Activated T-helper 2 cell treated with anti-CD3 and anti-CD28 coated beads, Interferon-gamma antibody, Interleukin-2, Interleukin-4, amounts not matched to agents 10 μg/mL and 5 μg/mL and 100 μg/mL, durations not matched to agents 14 hours and 24 hours and 36 hours (primary cell): Measurements from ENCODE around the gene MCF2L. TPM values are rescaled to one million over a fixed set of nuclear protein-coding genes. Genes with fewer than 3 reads are reported as not detected.

Experiments
- DNase-seq: peaks from one replicate; pipeline ENCODE4 v3.0.0; 2021; ENCODE audit warnings: low spot score
- H3K27ac Mint-ChIP-seq: one replicate; pipeline ENCODE4 v1.8.0; 2021; ENCODE audit warnings: mixed read lengths
- H3K27me3 Mint-ChIP-seq: one replicate; pipeline ENCODE4 v1.8.0; 2021; ENCODE audit warnings: low read depth, mixed read lengths
- H3K36me3 Mint-ChIP-seq: one replicate; pipeline ENCODE4 v1.8.0; 2021; ENCODE audit warnings: low read depth, mixed read lengths
- H3K4me1 Mint-ChIP-seq: one replicate; pipeline ENCODE4 v1.8.0; 2021; ENCODE audit warnings: low read depth, mixed read lengths
- H3K4me3 Mint-ChIP-seq: one replicate; pipeline ENCODE4 v1.8.0; 2021; ENCODE audit warnings: low read depth, mild to moderate bottlenecking, moderate library complexity, mixed read lengths
- H3K9me3 Mint-ChIP-seq: one replicate; pipeline ENCODE4 v1.8.0; 2021; ENCODE audit warnings: mixed read lengths
- intact Hi-C: fragments of 100-400 bp; cut with micrococcal nuclease; formaldehyde crosslinking; loops from one replicate; pipeline ENCODE4 v1.15.1; 2023
- total RNA-seq: library from RNA; stranded (reverse); gene quantifications from 2 replicates; pipeline ENCODE4 v1.2.3, GENCODE V29; 2022

Gene MCF2L
- total RNA-seq, 1 donor from 2014 or later = 0.23 TPM

DNA sequence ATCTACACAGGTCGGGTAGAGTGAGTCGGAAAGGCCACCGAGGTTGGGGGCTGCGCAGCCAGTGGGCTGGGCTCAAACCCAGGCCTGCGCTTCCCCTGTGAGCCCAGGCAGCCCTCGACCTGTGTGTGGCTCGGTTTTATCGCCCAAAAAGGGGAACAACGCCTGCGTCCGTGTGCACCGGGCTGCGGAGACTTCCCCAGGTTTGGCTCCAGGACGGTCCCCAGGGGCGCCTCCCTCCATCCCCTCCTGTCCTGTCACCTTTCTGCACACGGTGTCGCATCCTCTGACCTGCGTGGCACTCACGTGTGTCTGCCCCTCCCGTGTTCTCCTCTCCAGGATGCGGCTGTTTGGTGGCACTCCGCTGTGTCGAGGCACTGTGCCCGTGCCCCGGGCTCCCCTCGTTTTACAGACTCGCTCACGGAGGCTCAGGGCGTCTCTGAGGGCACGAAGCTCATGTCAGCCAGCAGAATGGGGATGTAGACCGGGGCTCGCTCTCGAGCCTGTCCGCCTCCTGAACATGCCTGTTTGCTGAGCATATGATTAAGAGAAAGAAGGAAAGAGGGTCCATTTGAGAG is 25.9 kb downstream of the MCF2L start:
- Mint-ChIP-seq H3K27ac (no peak overlapping the region), H3K9me3 (no peaks in the 10 kb centered on the region), H3K27me3 (no peaks in the 10 kb centered on the region), H3K36me3 (no peaks in the 10 kb centered on the region), H3K4me3 (no peak overlapping the region), H3K4me1 (no peaks in the 10 kb centered on the region)
- intact Hi-C loops = no loop called here
- no peak for DNase-seq

DNA sequence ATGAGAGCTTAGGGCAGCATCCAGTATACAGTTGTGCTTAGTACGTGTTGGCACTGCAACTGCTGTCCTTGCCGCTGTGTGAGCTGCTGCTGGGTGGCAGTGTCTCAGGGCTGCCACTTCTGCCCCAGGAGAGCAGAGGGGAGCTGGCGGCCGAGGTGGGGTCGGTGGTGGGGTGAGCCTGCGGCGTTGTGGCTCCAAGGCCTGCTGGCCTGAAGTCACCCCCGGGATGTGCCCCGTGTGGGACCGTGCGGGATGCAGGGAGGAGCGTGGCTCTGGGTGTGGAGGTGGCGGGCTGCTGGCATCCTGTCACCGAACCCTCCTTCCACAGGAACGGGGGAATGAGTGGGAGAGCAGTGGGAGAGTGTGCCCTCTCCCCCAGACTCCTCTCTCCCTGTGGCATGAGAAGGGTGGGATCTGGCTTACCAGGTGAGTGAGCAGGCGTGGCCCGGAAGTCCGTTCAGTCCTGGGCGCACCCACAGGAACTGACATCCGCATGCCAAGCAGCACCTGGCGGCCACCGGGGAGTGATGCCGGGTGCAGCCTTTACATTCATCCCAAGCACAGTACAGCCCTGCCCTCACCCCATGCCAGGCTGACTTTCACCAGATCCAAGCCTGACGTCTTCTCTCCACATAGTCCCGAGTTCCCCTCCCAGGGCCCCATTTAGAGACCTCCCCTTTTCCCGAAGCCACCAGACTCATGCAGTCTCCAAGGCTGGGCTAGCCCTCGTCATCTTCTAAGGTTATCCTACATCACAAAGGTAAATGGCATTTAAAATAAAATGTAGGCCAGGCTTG is 26.6 kb downstream of the MCF2L start:
- H3K4me3 Mint-ChIP-seq = no peak overlapping the region
- no peaks in the 10 kb centered on the region for H3K36me3 Mint-ChIP-seq
- H3K9me3 Mint-ChIP-seq = no peaks in the 10 kb centered on the region
- intact Hi-C loops = no loop called here
- H3K27ac Mint-ChIP-seq = no peak overlapping the region
- no peak for DNase-seq
- H3K4me1 Mint-ChIP-seq = no peaks in the 10 kb centered on the region
- no peaks in the 10 kb centered on the region for H3K27me3 Mint-ChIP-seq

DNA sequence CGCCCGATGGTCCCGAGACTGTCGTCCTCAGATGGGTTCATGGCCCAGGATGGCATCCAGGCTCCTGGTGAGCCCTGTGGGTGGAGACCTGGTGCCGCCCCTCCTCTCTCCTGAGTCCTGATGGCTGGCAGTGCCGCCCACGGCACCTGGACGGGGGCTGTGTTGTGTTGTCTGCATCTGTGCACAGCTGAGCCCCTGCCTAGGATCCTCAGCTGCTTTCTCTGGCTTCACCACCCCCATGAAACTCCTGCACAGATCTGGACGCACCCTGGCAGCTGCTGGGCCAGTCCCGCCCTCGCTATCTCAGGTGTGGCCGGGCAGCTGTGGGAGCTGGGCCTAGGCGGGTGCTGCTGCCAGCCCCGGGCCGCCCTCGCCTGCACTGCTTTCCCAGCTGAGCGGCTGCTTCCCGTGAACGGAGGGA is 27.7 kb downstream of the MCF2L start:
- Mint-ChIP-seq H3K36me3 (no peaks in the 10 kb centered on the region), H3K4me1 (no peaks in the 10 kb centered on the region), H3K4me3 (no peak overlapping the region), H3K9me3 (no peaks in the 10 kb centered on the region), H3K27me3 (no peaks in the 10 kb centered on the region), H3K27ac (no peak overlapping the region)
- intact Hi-C loops = no loop called here
- DNase-seq = no peak

GRCh38 chr13:112997188-112998130 is 28.4 kb downstream of the MCF2L start:
- intact Hi-C loops = no loop called here
- H3K4me3 Mint-ChIP-seq = no peak overlapping the region
- no peak for DNase-seq
- no peaks in the 10 kb centered on the region for H3K27me3 Mint-ChIP-seq
- H3K27ac Mint-ChIP-seq = no peak overlapping the region
- H3K36me3 Mint-ChIP-seq = no peaks in the 10 kb centered on the region
- no peaks in the 10 kb centered on the region for H3K4me1 Mint-ChIP-seq
- no peaks in the 10 kb centered on the region for H3K9me3 Mint-ChIP-seq

DNA sequence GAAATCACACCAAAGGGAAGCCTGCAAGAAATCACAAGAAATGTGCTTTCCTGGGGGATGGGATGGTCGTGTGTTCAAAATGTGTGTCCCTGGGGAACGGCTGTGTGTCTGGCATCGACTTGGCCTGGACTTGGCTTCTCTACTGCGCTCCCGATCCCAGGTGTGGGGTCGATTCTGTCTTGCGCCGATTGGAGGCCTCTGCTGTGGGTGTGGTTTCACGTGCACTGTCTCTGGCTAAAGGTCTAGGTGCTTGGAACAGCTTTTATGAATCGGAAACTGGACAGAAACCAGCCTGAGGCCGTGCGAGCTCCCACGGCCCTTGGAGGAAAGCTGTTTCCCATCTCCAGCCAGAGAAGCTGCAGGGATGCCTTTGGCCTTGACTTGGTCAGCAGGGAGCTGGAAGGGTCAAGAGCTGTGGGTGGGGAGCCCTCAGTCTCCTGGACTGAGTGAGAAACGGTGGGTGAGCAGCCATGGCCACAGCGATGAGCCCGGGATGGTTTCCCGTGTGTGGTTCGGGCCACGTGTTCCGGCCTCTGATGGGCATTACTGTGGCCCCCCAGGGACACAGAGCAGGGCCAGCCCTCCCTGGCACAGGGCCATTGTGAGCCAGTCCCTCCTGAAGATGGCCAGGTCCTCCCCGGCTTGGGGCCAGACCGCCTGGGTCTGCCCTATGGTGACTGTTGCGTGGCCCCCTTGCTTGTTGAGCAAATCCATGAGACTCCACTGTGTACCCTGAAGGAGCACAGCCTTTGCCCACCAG is 29.7 kb downstream of the MCF2L start:
- Mint-ChIP-seq H3K4me1 (no peaks in the 10 kb centered on the region), H3K27me3 (no peaks in the 10 kb centered on the region), H3K27ac (no peak overlapping the region), H3K4me3 (no peak overlapping the region), H3K36me3 (no peaks in the 10 kb centered on the region), H3K9me3 (no peaks in the 10 kb centered on the region)
- intact Hi-C loops = no loop called here
- no peak for DNase-seq

DNA sequence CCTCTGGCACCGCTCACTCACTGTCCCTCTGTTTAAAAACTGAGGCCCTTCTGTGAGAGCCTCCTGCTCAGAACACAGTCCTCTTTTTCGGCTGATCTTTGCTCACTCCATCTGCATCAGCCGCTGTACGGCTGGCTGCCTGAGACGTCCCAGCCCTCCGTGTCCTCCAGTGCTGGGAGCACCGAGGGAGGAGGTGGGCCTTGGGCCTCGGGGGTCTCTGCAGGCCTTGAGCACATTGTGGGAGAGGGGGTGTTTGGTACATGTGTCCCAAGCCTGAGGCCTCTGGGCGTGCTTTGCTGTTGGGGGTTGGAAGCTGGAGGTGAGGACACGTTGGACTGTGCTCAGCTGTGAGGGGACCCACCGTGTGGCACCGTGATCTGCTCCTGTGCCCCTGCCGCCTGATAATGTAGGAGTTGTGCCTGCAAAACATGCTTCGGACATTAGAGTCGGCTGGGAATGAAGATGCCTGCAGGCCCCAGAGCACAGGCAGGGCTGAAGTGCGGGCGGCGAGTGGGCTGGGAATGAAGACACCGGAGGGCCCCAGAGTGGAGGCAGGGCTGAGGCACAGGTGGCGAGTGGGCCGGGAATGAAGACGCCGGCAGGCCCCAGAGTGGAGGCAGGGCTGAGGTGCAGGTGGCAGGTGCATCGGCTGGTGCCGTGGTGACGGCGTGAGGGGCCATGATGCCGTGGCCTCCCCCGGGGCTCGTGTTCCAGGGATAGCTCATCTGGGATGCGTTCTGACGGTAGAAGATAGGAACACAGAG is 30.6 kb downstream of the MCF2L start:
- no peaks in the 10 kb centered on the region for H3K27me3 Mint-ChIP-seq
- no peak for DNase-seq
- no peaks in the 10 kb centered on the region for H3K9me3 Mint-ChIP-seq
- no peaks in the 10 kb centered on the region for H3K36me3 Mint-ChIP-seq
- intact Hi-C loops = no loop called here
- no peak overlapping the region for H3K27ac Mint-ChIP-seq
- H3K4me3 Mint-ChIP-seq = no peak overlapping the region
- no peaks in the 10 kb centered on the region for H3K4me1 Mint-ChIP-seq

- intact Hi-C loops = no loop called here
- Mint-ChIP-seq H3K27ac (no peak overlapping the region), H3K4me3 (no peak overlapping the region), H3K4me1 (no peaks in the 10 kb centered on the region), H3K36me3 (no peaks in the 10 kb centered on the region), H3K27me3 (no peaks in the 10 kb centered on the region), H3K9me3 (peaks cover 4% of the 10 kb centered on the region)
- no peak for DNase-seq
Measured at GRCh38 chr13:113000575-113000974, 31.6 kb downstream of the MCF2L start.

- Mint-ChIP-seq H3K4me3 (no peak overlapping the region), H3K9me3 (peaks cover 4% of the 10 kb centered on the region), H3K27ac (no peak overlapping the region), H3K27me3 (no peaks in the 10 kb centered on the region), H3K4me1 (no peaks in the 10 kb centered on the region), H3K36me3 (no peaks in the 10 kb centered on the region)
- intact Hi-C loops = no loop called here
- no peak for DNase-seq
Measured at GRCh38 chr13:113001241-113002140, 32.5 kb downstream of the MCF2L start.

GRCh38 chr13:113002206-113002912 is 33.3 kb downstream of the MCF2L start:
- intact Hi-C loops = no loop called here
- Mint-ChIP-seq H3K36me3 (no peaks in the 10 kb centered on the region), H3K4me1 (no peaks in the 10 kb centered on the region), H3K9me3 (peaks cover 4% of the 10 kb centered on the region), H3K4me3 (no peak overlapping the region), H3K27ac (no peak overlapping the region), H3K27me3 (no peaks in the 10 kb centered on the region)
- no peak for DNase-seq

- Mint-ChIP-seq H3K27me3 (no peaks in the 10 kb centered on the region), H3K36me3 (no peaks in the 10 kb centered on the region), H3K4me3 (no peak overlapping the region), H3K4me1 (no peaks in the 10 kb centered on the region), H3K9me3 (peaks cover 4% of the 10 kb centered on the region), H3K27ac (no peak overlapping the region)
- no peak for DNase-seq
- intact Hi-C loops = no loop called here
Measured at GRCh38 chr13:113002913-113003290, 33.9 kb downstream of the MCF2L start.

DNA sequence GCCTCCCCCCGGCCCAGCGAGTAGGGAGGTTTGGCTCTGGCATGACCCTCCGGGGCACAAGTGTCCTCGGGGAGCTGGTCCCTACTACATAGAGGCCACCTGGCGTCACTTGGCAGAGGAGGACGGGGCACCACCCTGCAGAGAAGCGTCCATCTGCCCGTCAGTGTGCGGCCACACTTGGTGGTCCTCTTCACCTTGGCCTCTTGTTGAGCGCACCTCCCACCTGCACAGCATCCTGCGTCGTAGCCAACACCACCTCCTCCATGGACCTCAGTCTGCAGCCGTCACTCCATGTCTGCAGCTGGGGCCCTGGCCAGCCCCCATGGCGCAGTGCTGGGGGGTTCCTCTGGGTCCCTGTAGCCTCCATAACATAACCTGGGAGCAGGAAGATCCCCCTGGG is 35.1 kb downstream of the MCF2L start:
- DNase-seq = no peak
- Mint-ChIP-seq H3K4me3 (no peak overlapping the region), H3K27ac (no peak overlapping the region), H3K4me1 (no peaks in the 10 kb centered on the region), H3K27me3 (no peaks in the 10 kb centered on the region), H3K36me3 (no peaks in the 10 kb centered on the region), H3K9me3 (peaks cover 4% of the 10 kb centered on the region)
- intact Hi-C loops = no loop called here
